A549 (cell line): Measurements from ENCODE around the gene XPR1.

Experiments
- CTCF ChIP-seq: fragments of >200 bp; sonication (Bioruptor Twin); formaldehyde crosslinking; IDR thresholded peaks from 3 replicates; pipeline ENCODE4 v1.5.1; 2016
- POLR2A ChIP-seq: IDR thresholded peaks from 2 replicates; pipeline ENCODE4 v1.6.1; 2012; ENCODE audit warnings: mild to moderate bottlenecking, low read length
- ZNF302 ChIP-seq: fragments of 250-450 bp; sonication (Bioruptor Pico); IDR thresholded peaks from 2 replicates; pipeline ENCODE4 v1.9.0; 2021; ENCODE audit warnings: inconsistent platforms, mild to moderate bottlenecking, moderate library complexity
- TF ChIP-seq, protein P1 (sequence below): fragments of 200-600 bp; sonication (generic); IDR thresholded peaks from 2 replicates; pipeline ENCODE4 v1.6.1; 2016; ENCODE audit warnings: antibody characterized with exemption, mild to moderate bottlenecking, moderate library complexity

- TF ChIP-seq POLR2A (no peak), CTCF (no peak), ZNF302 (CRISPR knock-in tag) (no peak)
- TF ChIP-seq, protein P1, sequence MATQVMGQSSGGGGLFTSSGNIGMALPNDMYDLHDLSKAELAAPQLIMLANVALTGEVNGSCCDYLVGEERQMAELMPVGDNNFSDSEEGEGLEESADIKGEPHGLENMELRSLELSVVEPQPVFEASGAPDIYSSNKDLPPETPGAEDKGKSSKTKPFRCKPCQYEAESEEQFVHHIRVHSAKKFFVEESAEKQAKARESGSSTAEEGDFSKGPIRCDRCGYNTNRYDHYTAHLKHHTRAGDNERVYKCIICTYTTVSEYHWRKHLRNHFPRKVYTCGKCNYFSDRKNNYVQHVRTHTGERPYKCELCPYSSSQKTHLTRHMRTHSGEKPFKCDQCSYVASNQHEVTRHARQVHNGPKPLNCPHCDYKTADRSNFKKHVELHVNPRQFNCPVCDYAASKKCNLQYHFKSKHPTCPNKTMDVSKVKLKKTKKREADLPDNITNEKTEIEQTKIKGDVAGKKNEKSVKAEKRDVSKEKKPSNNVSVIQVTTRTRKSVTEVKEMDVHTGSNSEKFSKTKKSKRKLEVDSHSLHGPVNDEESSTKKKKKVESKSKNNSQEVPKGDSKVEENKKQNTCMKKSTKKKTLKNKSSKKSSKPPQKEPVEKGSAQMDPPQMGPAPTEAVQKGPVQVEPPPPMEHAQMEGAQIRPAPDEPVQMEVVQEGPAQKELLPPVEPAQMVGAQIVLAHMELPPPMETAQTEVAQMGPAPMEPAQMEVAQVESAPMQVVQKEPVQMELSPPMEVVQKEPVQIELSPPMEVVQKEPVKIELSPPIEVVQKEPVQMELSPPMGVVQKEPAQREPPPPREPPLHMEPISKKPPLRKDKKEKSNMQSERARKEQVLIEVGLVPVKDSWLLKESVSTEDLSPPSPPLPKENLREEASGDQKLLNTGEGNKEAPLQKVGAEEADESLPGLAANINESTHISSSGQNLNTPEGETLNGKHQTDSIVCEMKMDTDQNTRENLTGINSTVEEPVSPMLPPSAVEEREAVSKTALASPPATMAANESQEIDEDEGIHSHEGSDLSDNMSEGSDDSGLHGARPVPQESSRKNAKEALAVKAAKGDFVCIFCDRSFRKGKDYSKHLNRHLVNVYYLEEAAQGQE, result no peak
Measured at GRCh38 chr1:180899262-180899661, 267.4 kb downstream of the XPR1 start.
